CD4-positive, alpha-beta T cell treated with Interleukin-1 beta for 1 hour (primary cell): ENCODE measurements around the gene NTNG1.

Experiments used
- DNase-seq, 2 donors: peaks; one replicate each; pipeline ENCODE4 v3.0.0-alpha.2; 2020 to 2022

NTNG1 gene

GRCh38 chr1:107344268-107344760 lies 203.5 kb downstream of the NTNG1 start:
- no peak for DNase-seq

DNA sequence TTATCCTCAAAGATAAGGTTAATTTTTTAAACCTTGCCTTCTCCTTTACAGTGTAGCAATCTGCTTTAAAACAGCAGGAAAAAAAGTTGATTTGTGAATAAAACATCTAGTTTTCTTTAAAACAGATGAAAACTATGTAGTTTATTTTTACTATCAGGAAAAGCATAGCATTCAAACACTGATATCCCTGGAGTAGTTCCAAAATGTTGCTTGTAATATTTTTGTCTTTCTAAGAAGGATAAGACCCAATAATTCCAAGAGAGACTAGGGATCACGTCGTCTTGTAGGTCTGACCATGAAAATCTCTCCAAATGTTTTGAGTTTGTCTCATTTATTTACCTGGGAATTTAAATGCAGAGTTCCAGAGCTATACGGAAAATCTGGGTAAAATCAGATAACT lies 204.0 kb downstream of the NTNG1 start:
- DNase-seq, result no peak

- DNase-seq, result no peak
Measured at GRCh38 chr1:107352850-107353249, 212.0 kb downstream of the NTNG1 start.

GRCh38 chr1:107357376-107357775 lies 216.5 kb downstream of the NTNG1 start:
- DNase-seq, result no peak

DNA sequence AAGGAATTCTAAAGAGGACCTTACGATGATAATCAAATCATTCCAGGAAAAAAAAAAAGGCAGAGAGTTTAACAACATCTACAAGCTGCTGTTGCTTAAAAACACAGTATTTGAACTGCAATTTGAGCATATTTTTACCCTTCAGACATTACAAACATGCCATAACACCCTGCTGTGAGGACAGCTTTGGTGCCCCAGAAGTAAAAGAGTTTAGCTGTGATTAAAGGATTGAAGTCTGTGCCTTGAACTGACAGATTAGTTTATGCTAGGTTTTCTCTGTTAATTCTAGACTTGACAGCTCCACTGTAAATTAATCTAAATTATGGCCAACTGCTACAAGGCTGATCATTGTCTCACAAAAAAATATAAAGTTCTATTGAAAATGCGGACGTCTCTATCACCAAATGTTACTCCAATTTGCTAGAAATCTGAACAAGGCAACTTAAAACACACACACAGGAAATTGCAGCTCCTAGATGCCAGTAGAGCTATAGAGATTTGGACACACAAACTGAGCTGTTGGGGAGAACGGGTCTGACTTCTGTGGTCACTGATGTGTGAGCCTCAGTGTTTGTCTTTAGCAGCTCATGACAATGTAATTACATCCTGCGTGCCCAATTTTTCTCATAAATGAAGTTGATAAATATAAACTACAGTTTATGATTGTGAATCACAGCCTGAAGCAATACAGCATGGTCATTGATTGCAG lies 217.9 kb downstream of the NTNG1 start:
- no peak for DNase-seq

DNA sequence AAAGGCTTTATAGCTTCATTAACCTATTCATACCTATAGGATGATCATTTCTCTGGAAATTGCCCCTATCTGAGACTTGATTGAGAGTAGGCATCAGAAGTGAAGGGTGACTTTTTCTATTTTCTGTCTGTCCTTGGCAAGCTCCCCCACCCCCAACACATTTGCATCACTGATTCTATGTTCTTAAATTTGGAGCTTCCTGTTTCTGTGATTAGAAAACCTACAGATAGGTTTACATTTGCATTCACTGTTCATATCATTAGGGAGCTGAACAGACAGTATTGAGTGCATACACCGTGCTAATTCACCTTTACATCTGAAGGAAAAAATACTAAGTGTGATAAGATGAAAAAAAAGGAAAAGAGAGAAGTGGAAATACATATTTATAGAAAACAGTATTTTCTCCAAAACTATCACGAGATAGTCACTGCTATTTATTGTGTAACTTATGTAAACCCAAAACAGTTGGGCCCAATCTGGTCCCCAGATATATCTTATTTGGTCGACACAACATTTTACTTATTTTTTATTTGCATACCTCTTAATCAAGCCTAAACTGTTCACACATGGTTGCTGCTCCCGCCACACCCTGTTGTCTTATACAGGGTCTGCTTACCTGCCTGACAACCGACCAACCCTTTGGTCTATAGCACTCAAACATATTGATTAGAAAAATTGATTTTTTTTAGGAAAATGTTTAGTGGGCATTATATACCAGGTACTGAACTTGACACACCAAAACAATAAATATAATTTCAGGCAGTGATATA lies 218.8 kb downstream of the NTNG1 start:
- no peak for DNase-seq

GRCh38 chr1:107362468-107363140 lies 221.8 kb downstream of the NTNG1 start:
- no peak for DNase-seq

- DNase-seq, result no peak
Measured at GRCh38 chr1:107363154-107363553, 222.3 kb downstream of the NTNG1 start.

GRCh38 chr1:107365527-107366240 lies 224.8 kb downstream of the NTNG1 start:
- DNase-seq, result no peak

DNA sequence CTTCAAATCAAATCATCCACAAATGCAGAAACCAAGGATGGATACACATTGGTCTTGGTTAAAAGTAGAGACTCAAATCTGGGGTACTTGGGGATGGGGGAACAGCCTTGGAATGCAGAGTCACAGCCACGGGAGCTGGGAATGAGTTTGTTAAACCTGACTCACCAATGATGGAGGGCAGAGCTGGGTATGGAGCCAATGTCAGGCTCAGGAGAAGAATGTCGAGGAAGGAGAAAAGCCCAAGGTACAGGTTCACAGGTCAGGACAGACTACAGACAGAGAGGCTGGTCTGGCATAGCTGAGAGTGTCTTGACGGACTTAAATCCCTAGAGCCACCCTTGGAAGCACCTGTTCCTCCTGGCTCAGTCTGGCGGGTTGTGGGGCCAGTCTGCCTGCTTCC lies 237.6 kb downstream of the NTNG1 start:
- DNase-seq, result no peak

- no peak for DNase-seq
Measured at GRCh38 chr1:107378866-107379265, 238.0 kb downstream of the NTNG1 start.

DNA sequence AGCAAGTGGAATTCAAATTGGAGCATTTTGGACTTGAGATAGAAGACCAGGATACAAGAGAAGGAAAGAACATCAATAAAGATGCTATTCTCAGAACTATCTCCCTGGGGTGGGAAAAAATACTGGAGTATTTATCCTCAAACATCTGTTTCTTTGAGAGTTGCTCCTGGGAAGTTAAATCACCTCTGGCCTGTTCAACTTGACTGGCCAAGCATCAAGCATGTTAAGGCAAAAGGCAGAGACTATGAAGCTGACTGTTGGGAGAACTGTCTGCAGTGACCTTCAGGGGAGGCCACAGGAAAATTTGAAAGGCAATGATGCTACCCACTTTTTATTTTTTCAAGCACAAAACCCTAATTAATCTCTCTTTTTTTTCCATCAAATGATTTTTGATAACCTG lies 239.0 kb downstream of the NTNG1 start:
- DNase-seq, result no peak

GRCh38 chr1:107389410-107390396 lies 248.9 kb downstream of the NTNG1 start:
- no peak for DNase-seq

GRCh38 chr1:107394301-107394700 lies 253.5 kb downstream of the NTNG1 start:
- DNase-seq, result no peak

DNA sequence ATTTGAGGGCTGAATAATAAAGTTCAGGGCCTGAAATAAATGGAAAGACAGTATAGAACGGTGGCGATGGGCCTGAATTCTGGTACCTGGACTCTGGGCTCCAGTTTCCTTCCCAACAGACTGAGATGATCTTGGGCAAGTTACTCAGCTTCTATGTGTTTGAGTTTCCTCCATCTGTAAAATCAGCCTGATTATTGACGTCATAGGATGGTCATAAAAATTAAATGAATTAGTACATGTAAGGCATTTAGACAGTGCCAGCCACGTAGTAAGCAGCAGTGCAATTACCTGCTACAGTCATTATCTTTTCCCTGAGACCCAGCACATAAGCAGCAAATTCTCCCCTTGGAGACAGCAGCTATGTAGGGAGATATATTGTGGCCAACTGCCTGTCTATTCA lies 260.9 kb downstream of the NTNG1 start:
- DNase-seq, result no peak

GRCh38 chr1:107404756-107405155 lies 263.9 kb downstream of the NTNG1 start:
- DNase-seq, result no peak

DNA sequence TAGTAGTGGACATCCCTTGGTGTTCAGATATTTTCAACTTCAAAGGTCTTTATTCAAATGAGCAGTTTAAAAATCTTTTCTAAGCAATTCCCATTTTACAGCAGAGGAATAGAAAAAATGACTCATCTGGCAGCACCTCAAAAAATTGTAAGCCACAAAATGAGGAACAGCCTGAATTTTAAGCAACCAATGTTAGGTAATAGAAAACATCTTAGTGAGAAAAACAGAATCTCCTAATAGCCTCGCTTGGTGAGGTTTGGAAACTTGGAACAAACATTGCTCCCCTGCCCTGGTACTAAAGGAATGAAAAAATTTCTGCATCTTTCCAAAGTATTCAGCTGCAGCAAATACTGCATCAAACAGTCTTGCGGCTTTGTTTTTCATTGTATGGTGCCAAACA lies 264.4 kb downstream of the NTNG1 start:
- no peak for DNase-seq

DNA sequence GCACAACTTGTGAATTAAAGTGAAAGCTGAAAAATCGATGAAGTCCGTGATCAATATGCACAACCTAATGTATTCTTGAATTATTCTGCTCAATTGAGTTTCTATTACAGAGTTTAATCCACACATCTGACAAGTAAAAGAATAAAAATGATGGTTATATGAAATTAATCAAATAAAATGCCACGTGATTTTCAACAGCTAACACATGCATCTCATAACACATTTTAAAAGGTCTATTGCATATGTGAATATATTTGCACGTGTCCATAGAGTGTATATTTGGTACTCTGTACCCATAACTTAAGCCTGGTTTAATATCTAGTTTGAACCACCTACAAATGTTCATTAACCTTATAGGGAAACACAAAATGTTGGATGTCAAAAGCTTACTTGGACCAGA lies 266.2 kb downstream of the NTNG1 start:
- DNase-seq, result no peak

GRCh38 chr1:107413546-107413945 lies 272.7 kb downstream of the NTNG1 start:
- no peak for DNase-seq

GRCh38 chr1:107413951-107414350 lies 273.1 kb downstream of the NTNG1 start:
- no peak for DNase-seq

GRCh38 chr1:107414550-107414949 lies 273.7 kb downstream of the NTNG1 start:
- DNase-seq, result no peak

DNA sequence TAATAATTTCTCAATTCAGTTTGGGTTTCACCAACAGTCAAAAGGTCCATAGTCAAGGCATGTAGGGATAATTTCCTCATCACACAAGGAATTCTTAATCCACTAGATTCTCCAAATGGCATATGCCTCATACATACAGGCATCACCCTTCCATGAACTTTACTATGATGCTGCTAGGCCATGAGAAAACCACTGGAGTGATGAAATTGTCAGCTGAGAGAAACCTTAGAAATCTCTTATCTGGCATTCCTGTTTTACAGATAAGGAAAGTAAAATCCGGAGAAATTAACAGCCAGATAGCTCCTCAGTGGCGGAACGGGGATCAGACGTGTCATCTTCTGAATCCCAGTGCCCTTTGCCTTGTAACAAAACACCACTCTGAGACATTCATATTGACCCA lies 274.4 kb downstream of the NTNG1 start:
- no peak for DNase-seq
